Stomach (tissue), 9 donors: ENCODE measurements around the gene STUM. TPM values are rescaled to one million over a fixed set of nuclear protein-coding genes. Genes with fewer than 3 reads are reported as not detected.

Source experiments
- DNase-seq, 2 donors: peaks; one replicate each; pipeline versions ENCODE4 v3.0.0 to v3.0.0-alpha.2; 2013 to 2019
- H3K27ac ChIP-seq, 5 donors: fragments of 200-600 bp in 4 of 5; sonication (generic) in 4 of 5; one replicate each; pipeline ENCODE4 v1.5.1; 2013 to 2019; ENCODE audit warnings: mild to moderate bottlenecking in 1 of 5, moderate library complexity in 1 of 5
- H3K27me3 ChIP-seq, 3 donors: fragments of 200-600 bp; sonication (generic); one replicate each; pipeline ENCODE4 v1.5.1; 2017 to 2019; ENCODE audit warnings: mixed run types in 1 of 3
- H3K36me3 ChIP-seq, 4 donors: fragments of 200-600 bp; sonication (generic); 1 replicate in 3 of 4; 2 replicates in 1 of 4; pipeline ENCODE4 v1.5.1; 2016 to 2019
- H3K4me1 ChIP-seq, 4 donors: fragments of 200-600 bp; sonication (generic); one replicate each; pipeline ENCODE4 v1.5.1; 2016 to 2019
- H3K4me3 ChIP-seq, 4 donors: fragments of 200-600 bp; sonication (generic) in 3 of 4; one replicate each; pipeline ENCODE4 v1.5.1; 2016 to 2019; ENCODE audit warnings: mild to moderate bottlenecking in 1 of 4
- H3K9me3 ChIP-seq, 4 donors: fragments of 200-600 bp; sonication (generic); one replicate each; pipeline ENCODE4 v1.5.1; 2016 to 2019
- EP300 ChIP-seq: sonication (generic); formaldehyde crosslinking; IDR thresholded peaks from one replicate; pipeline ENCODE4 v1.6.1; 2017; ENCODE audit warnings: antibody characterized with exemption
- POLR2A ChIP-seq, 4 donors: fragments of 450-650 bp; IDR thresholded peaks; one replicate each; pipeline ENCODE4 v1.6.1; 2016; ENCODE audit warnings: antibody characterized with exemption in 4 of 4, control low read depth in 2 of 4, mild to moderate bottlenecking in 1 of 4, moderate library complexity in 1 of 4
- POLR2AphosphoS5 ChIP-seq, 3 donors: sonication (generic); formaldehyde crosslinking; IDR thresholded peaks; one replicate each; pipeline ENCODE4 v1.6.1; 2016; ENCODE audit warnings: antibody characterized with exemption in 3 of 3
- WGBS, 5 donors: extraction: QIAGEN DNeasy Blood & Tissue Kit in 3 of 5; methylation state at CpG; one replicate each; pipeline versions ENCODE4 v1.1.5 to v1.1.7; 2013 to 2018; 5-methylcytosine and 5-hydroxymethylcytosine counted together
- intact Hi-C: fragments of 100-400 bp; cut with DNase I; formaldehyde crosslinking; loops from one replicate; pipeline ENCODE4 v1.15.1; 2023; ENCODE audit warnings: low total_unique reads
- polyA plus RNA-seq, 3 donors: library from polyadenylated mRNA; stranded (reverse); fragments of 200-250 nt; gene quantifications; one replicate each; pipeline ENCODE4 v1.2.3, GENCODE V29; 2013
- total RNA-seq, 5 donors: library from RNA; depleted of rRNA; stranded (reverse); fragments of >200 nt; gene quantifications; one replicate each; pipeline versions ENCODE4 v1.1.0 to v1.2.3, GENCODE V29; 2014 to 2016
- TF ChIP-seq, protein P1 (sequence below), 7 experiments: fragments of 450-650 bp in 4 of 7; fragments of 200-600 bp in 3 of 7; sonication (generic) in 3 of 7; IDR thresholded peaks; one replicate each; pipeline ENCODE4 v1.5.1; 2016 to 2019; ENCODE audit warnings: antibody characterized with exemption in 7 of 7, control low read depth in 2 of 7, mild to moderate bottlenecking in 1 of 7
- donor health status: healthy with polysubstance abuse.
- donor health status: Bipolar disorder and iron deficiency.
- donor health status: healthy.

Gene STUM
- total and polyA plus RNA-seq, 8 donors, result under 0.01 to 2.8 (median 1.5) TPM

DNA sequence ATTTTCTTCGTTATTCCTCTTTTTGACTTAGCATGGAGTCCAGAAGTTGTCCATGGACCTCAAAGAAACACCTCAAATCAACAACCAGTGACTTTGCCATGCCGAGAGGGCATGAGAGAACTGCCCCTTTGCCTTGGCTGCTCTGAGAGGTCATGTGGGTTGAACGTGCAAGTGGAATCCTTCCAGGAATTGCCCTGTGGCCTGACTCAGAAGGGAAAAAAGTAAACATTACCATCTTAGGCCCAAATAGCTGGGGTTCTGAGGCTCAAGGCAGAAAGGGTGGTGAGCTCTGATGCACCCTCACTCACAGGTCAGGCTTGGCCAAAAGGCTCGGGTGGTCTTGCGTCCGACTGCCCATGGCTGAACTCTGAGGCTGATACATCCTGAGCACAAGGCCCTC lies 15.1 kb downstream of the STUM start:
- Histone ChIP-seq H3K27me3 (no peaks in the 10 kb centered on the region), H3K4me1 (peaks cover 0 to 12% (median 7%) of the 10 kb centered on the region in 4 donors), H3K27ac (no peak overlapping the region), H3K4me3 (no peak overlapping the region), H3K36me3 (no peaks in the 10 kb centered on the region), H3K9me3 (no peaks in the 10 kb centered on the region)
- no peak for DNase-seq
- intact Hi-C loops, result no loop called here
- no peak for TF ChIP-seq POLR2A (IDR thresholded peaks at IDR 0.05)
- 53 to 80% (median 72%) methylated on average over 3 to 6 of the region's 6 CpGs for WGBS, 5 donors

DNA sequence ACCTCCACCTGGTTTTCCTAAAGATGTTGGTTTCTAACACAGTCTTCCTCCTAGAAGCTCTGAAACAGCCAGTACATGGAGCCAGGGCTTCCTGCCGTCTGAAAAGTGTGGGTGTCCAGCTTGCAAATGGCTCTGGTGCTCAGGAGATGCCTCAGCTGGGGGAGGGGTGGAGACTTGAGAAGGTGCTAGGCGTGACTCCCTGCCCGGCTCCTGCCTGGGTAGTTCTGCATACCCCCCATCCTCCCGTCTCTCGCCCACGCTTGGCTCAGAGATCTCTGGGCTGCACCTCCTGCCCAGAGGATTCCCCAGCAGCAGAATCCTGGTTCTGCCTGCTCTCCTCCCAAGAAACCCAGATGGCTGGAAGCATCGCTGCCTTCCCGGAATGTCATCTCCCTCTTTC lies 16.9 kb downstream of the STUM start:
- Histone ChIP-seq H3K27me3 (no peaks in the 10 kb centered on the region), H3K36me3 (no peaks in the 10 kb centered on the region), H3K9me3 (no peaks in the 10 kb centered on the region), H3K27ac (no peak overlapping the region), H3K4me3 (no peak overlapping the region), H3K4me1 (peaks cover 0 to 14% (median 9%) of the 10 kb centered on the region in 4 donors)
- TF ChIP-seq, protein P1, sequence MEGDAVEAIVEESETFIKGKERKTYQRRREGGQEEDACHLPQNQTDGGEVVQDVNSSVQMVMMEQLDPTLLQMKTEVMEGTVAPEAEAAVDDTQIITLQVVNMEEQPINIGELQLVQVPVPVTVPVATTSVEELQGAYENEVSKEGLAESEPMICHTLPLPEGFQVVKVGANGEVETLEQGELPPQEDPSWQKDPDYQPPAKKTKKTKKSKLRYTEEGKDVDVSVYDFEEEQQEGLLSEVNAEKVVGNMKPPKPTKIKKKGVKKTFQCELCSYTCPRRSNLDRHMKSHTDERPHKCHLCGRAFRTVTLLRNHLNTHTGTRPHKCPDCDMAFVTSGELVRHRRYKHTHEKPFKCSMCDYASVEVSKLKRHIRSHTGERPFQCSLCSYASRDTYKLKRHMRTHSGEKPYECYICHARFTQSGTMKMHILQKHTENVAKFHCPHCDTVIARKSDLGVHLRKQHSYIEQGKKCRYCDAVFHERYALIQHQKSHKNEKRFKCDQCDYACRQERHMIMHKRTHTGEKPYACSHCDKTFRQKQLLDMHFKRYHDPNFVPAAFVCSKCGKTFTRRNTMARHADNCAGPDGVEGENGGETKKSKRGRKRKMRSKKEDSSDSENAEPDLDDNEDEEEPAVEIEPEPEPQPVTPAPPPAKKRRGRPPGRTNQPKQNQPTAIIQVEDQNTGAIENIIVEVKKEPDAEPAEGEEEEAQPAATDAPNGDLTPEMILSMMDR (IDR thresholded peaks at IDR 0.05), result no peak
- no peak for TF ChIP-seq POLR2AphosphoS5 (IDR thresholded peaks at IDR 0.05)
- no peak for TF ChIP-seq POLR2A (IDR thresholded peaks at IDR 0.05)
- TF ChIP-seq EP300, result no peak
- intact Hi-C loops, result no loop called here
- DNase-seq, result no peak
- 79 to 87% (median 85%) methylated on average over 8 of the region's 8 CpGs for WGBS, 5 donors

DNA sequence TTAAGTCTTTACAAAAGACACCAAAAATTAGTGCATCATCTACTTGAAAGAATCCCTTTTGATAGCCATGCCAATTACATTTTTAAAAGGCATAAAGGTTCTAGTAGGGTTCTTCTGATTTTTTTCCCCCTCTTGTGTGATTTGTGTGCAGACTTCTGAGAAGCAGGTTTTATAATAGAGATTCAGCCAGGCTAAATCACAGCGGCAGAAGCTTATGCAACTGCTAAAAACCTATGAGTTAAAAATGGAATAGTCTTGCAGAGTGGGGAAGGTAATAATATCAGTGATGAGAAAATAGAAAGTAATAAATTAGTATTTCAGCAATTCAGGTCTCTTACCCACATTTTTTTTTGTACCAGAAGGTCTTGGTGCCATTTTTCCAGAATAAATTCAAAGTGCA lies 17.7 kb downstream of the STUM start:
- no peaks in the 10 kb centered on the region for H3K36me3 ChIP-seq
- no peak for DNase-seq
- intact Hi-C loops, result no loop called here
- 87 to 97% (median 94%) methylated on average over 1 of the region's 1 CpG for WGBS, 5 donors
- no peaks in the 10 kb centered on the region for H3K27me3 ChIP-seq
- no peak for TF ChIP-seq POLR2A (IDR thresholded peaks at IDR 0.05)
- no peak for TF ChIP-seq POLR2AphosphoS5 (IDR thresholded peaks at IDR 0.05)
- TF ChIP-seq EP300, result no peak
- TF ChIP-seq, protein P1 (IDR thresholded peaks at IDR 0.05), result no peak
- no peaks in the 10 kb centered on the region for H3K9me3 ChIP-seq
- peaks cover 0 to 14% (median 9%) of the 10 kb centered on the region in 4 donors for H3K4me1 ChIP-seq
- H3K4me3 ChIP-seq, result no peak overlapping the region
- no peak overlapping the region for H3K27ac ChIP-seq

DNA sequence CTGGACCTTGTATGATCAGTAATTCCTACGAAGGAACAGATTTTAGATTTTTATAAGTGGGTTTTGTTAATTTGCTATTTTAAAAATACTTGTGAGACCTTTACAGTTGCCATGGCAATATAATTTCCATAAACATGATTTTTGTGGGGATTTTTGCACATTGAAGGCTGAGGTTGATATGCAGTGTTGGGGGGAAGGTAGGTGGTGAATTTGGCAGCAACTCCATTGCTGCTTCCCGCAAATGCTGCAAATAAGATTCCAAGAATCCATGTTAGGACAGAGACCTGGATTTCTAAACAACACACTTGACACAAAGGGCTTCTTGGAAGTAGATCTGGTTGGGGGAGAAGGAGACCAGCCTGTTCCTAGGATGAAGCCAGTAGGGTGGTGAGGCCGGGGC lies 18.2 kb downstream of the STUM start:
- TF ChIP-seq, protein P1 (IDR thresholded peaks at IDR 0.05), result no peak
- TF ChIP-seq POLR2A (IDR thresholded peaks at IDR 0.05) (no peak), EP300 (no peak), POLR2AphosphoS5 (IDR thresholded peaks at IDR 0.05) (no peak)
- WGBS, 5 donors, result 88 to 91% (median 90%) methylated on average over 3 of the region's 3 CpGs
- H3K4me3 ChIP-seq, result no peak overlapping the region
- no peaks in the 10 kb centered on the region for H3K27me3 ChIP-seq
- no peak overlapping the region for H3K27ac ChIP-seq
- H3K9me3 ChIP-seq, result no peaks in the 10 kb centered on the region
- no peaks in the 10 kb centered on the region for H3K36me3 ChIP-seq
- intact Hi-C loops, result no loop called here
- peaks cover 0 to 14% (median 9%) of the 10 kb centered on the region in 4 donors for H3K4me1 ChIP-seq
- DNase-seq, result no peak

DNA sequence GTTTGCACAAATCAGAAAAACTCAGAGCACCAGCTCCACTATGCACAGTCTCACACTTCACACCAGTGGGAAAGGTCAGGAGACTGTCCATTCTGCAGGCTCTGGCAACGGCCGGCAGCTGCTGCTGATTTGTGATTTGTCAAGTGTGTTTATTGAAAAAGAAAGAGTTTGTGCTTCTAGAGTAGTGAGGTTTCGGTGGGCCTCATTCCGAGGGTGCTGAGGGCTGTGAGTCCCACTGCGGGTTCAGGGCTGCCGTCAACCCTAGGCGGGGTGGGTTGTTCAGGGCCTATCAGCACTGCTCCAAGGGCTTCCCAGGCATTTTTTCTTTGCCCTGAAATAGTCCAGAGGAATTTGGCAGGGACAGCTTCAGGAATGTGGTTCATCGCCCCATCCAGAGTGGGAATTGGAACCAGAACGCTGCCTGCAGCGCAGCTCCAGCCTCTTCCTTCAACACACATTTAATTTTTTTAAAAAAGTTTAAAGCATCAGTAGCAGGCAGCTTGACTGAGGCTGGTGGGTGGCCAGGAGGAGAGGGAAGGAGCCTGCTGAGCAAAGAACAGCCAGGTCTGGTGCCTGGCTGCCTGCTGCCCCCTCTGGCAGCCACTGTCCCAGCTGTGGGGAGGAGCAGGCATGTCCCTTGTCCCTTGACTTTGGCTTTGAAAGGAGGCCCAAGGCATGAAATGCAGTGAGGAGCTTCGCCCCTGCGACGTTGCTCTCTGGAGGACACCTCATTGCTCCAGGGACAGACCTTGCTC lies 19.7 kb downstream of the STUM start:
- Histone ChIP-seq H3K27me3 (no peaks in the 10 kb centered on the region), H3K36me3 (no peaks in the 10 kb centered on the region), H3K4me3 (no peak overlapping the region), H3K4me1 (peaks cover 0 to 14% (median 9%) of the 10 kb centered on the region in 4 donors), H3K9me3 (no peaks in the 10 kb centered on the region), H3K27ac (peak overlapping the region in 3 of 5 donors; percentile 25 to 52 (median 34))
- 52 to 61% (median 58%) methylated on average over 9 to 13 of the region's 13 CpGs for WGBS, 5 donors
- peak in 1 of 2 donors; percentile 44 for DNase-seq
- TF ChIP-seq POLR2AphosphoS5 (IDR thresholded peaks at IDR 0.05), result peak in 1 of 3 donors; percentile 13
- TF ChIP-seq, protein P1 (IDR thresholded peaks at IDR 0.05), result no peak
- intact Hi-C loops, result no loop called here
